Measurements from ENCODE around the gene SH3PXD2A. TPM values are rescaled to one million over a fixed set of nuclear protein-coding genes. Genes with fewer than 3 reads are reported as not detected.
A peak's percentile ranks its signal among the peaks of the same experiment; 100 is the strongest.

The SH3PXD2A gene
- total and polyA plus RNA-seq, 10 of the 15 experiments (the other 5 are each of a cell fraction or from before 2014, with no cell fraction given), result 0.63 to 14.0 (median 4.4) TPM

GRCh38 chr10:103646304-103646703 lies 209.1 kb downstream of the SH3PXD2A start (continued):
- TF ChIP-seq E2F8 (IDR thresholded peaks at IDR 0.05; ENCODE audit: low read depth, partially characterized antibody) (no peak), TBL1XR1 (IDR thresholded peaks at IDR 0.05; ENCODE audit: low read depth, low read length) (no peak)

GRCh38 chr10:103645141-103646054 lies 210.0 kb downstream of the SH3PXD2A start:
- Histone ChIP-seq H3K27me3 (replicated peaks in 1 of 2; ENCODE audit: control insufficient read depth in 2 of 2, insufficient read depth in 2 of 2, low read length in 1 of 2) (no peaks in the 10 kb centered on the region), H3K27ac (ENCODE audit: control insufficient read depth, insufficient read depth) (no peak overlapping the region), H3K79me2 (ENCODE audit: control insufficient read depth, insufficient read depth, low read length) (no peaks in the 10 kb centered on the region; the same call in 1 of the 2 replicates), H3K4me3 (no peak overlapping the region), H3K36me3 (ENCODE audit: control insufficient read depth in 2 of 2, insufficient read depth in 2 of 2, low read length in 1 of 2) (peaks cover 9 to 15% of the 10 kb centered on the region in 2 experiments), H3K9ac (ENCODE audit: control insufficient read depth, insufficient read depth, low read length) (no peak overlapping the region), H3K4me2 (ENCODE audit: control insufficient read depth, insufficient read depth) (no peak overlapping the region), H4K20me1 (ENCODE audit: control insufficient read depth, insufficient read depth) (peaks cover 4% of the 10 kb centered on the region; the same call in 1 of the 2 replicates), H2AFZ (ENCODE audit: control insufficient read depth, low read depth, low read length) (no peak overlapping the region), H3K9me3 (replicated peaks; ENCODE audit: control insufficient read depth, insufficient read depth, low read length) (no peaks in the 10 kb centered on the region), H3K4me1 (ENCODE audit: control insufficient read depth, insufficient read depth, low read length) (no peaks in the 10 kb centered on the region)
- FAIRE-seq, result no peak
- CTCF ChIA-PET, result interaction anchor here (1.0 to 1.4 kb wide), 3 partner anchors 21 to 41 kb away, joined by 3 read pairs; no protein-coding TSS in a partner anchor
- TF ChIP-seq SUPT20H (IDR thresholded peaks at IDR 0.05; ENCODE audit: borderline replicate concordance, control insufficient read depth, low read depth, low read length), result no peak
- peak; percentile 28; the same call in 1 of the 2 replicates for TF ChIP-seq SPI1 (IDR thresholded peaks at IDR 0.05; ENCODE audit: borderline replicate concordance, insufficient read depth, low read depth, low read length)
- no peak for TF ChIP-seq MYC (IDR thresholded peaks at IDR 0.05; ENCODE audit: insufficient read depth, insufficient read length, insufficient replicate concordance, low read length, severe bottlenecking)
- intact Hi-C loops (cut with micrococcal nuclease; ENCODE audit: unreplicated experiment), result no loop called here
- SMC1A ChIA-PET (ENCODE audit: uncharacterized antibody, unreplicated experiment), result interaction anchor here (1.5 kb wide), 1 partner anchor 11 kb away, joined by 5 read pairs; no protein-coding TSS in a partner anchor
- in situ Hi-C loops (cut with MboI), result no loop called here
- no peak for ATAC-seq
- BruUV-seq (replicated peaks), result no TSS peak
- POLR2A ChIA-PET, result interaction anchor here (0.6 kb wide), 1 partner anchor 391 kb away, joined by 3 read pairs; no protein-coding TSS in a partner anchor
- no peak for DNase-seq (ENCODE audit: low read depth, low spot score)
- 54% methylated on average over 12 of the region's 12 CpGs for WGBS (ENCODE audit: insufficient coverage, insufficient replicate concordance, low lambda C conversion rate, missing lambda C conversion rate)
- RAD21 ChIA-PET (ENCODE audit: unreplicated experiment), result no interaction called here

Measured in GM12878 (cell line).